GM19468 (cell line): ENCODE measurements around the gene NABP2.
"Not testable (repeated sequence)": the region's sequence is repeated elsewhere in the genome, so short reads cannot be mapped to it uniquely, and the experiment has no call there.

ENCODE experiments used
- ATAC-seq: cut with Tn5 transposase; IDR thresholded peaks from one replicate; pipeline ENCODE4 v1.9.1; 2021; ENCODE audit warnings: mild to moderate bottlenecking, moderate library complexity, moderate number of reproducible peaks; ENCODE audit not compliant: unreplicated experiment; ENCODE audit errors: extremely low read depth

The NABP2 gene

GRCh38 chr12:56224102-56224701, at the start of gene NABP2:
Gene NABP2, plus strand, starts transcription at chr12:56224342. Its CDS starts 515 bp downstream, at chr12:56224857.
- ATAC-seq: peak; percentile 45

DNA sequence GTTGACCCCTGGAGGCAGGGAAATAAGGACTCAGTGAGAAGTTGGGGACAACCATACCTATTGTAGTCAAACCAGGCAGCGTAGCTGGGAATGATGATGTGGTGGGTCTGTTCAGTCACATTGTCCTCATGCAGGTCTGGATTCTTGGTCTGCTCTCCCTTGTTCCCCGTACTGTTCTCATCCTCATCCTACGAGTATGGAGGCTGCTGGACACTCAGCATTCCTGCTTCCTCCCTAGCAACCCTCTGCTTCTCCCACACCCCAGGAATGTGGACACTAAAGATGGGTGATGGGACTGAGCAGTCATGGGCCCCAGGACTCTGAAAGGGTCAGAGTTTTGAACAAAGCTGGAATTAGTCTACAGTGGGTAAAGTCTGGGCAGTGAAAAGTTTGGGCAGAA, 45.8 kb upstream of the NABP2 start:
- no peak for ATAC-seq

GRCh38 chr12:56186957-56187356, 37.2 kb upstream of the NABP2 start:
- no peak for ATAC-seq

GRCh38 chr12:56188131-56188777, 35.9 kb upstream of the NABP2 start:
- no peak for ATAC-seq

DNA sequence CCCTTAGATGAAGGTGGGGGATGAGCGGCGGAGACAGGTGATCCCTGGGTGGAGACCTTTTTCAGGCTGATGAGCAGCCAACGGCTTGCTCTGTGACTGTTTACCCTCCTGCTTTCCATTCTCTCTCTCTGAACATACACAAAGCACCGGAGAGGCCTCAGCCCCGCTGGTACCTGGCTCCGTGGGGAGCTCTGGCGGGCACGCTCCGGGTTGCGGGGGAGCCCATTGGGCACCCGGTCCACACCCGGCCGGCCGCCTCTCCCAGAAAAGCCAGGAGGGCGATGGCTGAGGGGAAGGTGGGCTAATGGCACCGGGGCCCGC, 35.4 kb upstream of the NABP2 start:
- no peak for ATAC-seq

- no peak for ATAC-seq
These were observed 34.8 kb upstream of the NABP2 start, which contains the start of gene SMARCC2 for GRCh38 chr12:56189099-56189917. Gene SMARCC2, minus strand, starts transcription at chr12:56189483. Its CDS starts 22 bp downstream, at chr12:56189461.

GRCh38 chr12:56189918-56190694, 34.0 kb upstream of the NABP2 start:
- ATAC-seq: no peak

GRCh38 chr12:56190695-56191155, 33.4 kb upstream of the NABP2 start:
- no peak for ATAC-seq

GRCh38 chr12:56192582-56192981, 31.6 kb upstream of the NABP2 start:
- ATAC-seq: no peak

GRCh38 chr12:56193025-56193578, 31.0 kb upstream of the NABP2 start:
- no peak for ATAC-seq

GRCh38 chr12:56196818-56197550, 27.2 kb upstream of the NABP2 start:
- not testable (repeated sequence) for ATAC-seq

DNA sequence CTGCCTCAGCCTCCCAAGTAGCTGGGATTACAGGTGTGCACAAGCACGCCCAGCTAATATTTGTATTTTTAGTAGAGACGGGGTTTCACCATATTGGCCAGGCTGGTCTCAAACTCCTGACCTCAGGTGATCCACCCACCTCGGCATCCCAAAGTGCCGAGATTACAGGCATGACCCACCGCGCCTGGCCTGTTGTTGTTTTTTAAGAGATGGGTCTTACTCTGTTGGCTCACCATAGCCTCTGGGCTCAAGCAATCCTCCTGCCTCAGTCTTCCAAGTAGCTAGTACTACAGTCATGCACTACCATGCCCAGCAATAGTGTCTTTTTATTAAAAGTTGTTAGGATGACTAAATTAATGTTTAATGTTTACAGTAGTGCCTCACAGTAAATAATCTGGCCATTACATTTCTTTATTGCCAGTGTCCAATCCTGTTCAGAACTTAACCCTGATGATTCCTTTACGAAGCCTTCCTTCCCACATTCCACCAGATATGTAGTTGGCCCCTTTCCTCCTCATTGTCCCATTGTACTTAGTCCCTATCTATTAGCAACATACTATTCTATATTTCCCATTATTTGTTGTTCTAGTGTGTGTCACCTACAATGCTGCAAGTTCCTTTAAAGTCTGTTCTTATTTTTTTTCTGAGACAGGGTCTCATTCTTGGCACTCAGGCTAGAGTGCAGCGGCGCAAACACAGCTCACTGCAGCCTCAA, 26.1 kb upstream of the NABP2 start:
- ATAC-seq: no peak

- ATAC-seq: no peak
These were observed 25.3 kb upstream of the NABP2 start for GRCh38 chr12:56198836-56199235.

DNA sequence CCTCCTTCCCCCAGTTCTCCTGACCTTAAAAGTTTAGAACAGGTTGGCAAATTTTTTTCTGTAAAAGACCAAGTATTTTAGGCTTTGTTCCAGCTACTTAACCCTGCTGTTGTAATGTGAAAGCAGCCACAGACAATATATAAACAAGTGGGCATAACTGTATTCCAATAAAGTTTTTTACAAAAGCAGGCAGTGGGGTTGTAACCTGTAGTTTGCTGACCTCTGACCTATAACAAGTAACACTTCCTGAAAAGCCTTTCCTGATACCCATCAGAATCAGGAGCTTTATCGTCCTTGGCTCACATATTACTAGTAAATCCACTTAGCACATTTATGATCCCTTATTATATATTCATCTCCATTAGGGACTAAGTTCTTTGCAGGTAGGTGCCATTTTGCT, 21.8 kb upstream of the NABP2 start:
- ATAC-seq: no peak

GRCh38 chr12:56202838-56203237, 21.3 kb upstream of the NABP2 start:
- ATAC-seq: no peak

DNA sequence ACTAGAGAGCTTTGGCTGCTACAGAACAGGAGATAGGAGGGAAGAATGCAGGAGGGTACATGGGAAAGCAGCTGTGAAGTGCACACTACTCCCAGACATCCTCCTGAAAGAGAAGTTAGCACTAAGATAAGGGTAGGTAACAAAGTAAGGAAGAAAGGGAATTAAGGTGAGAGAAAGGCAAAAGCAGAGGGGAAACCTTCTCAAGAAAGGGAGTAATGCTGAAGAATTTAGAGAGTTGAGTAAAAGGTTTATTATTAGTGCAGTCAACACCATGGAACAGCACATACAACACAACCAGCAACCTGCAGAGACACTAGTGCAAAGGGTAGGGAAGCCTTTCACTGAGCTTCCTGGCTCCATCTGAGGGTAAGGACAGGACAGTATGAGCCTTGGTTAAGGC, 19.9 kb upstream of the NABP2 start:
- no peak for ATAC-seq

GRCh38 chr12:56205445-56205844, 18.7 kb upstream of the NABP2 start:
- ATAC-seq: no peak

GRCh38 chr12:56206452-56207166, 17.5 kb upstream of the NABP2 start:
- no peak for ATAC-seq
